ENCODE results near the gene AP4B1. TPM values are rescaled to one million over a fixed set of nuclear protein-coding genes. Genes with fewer than 3 reads are reported as not detected.
"Not testable (repeated sequence)": the region's sequence is repeated elsewhere in the genome, so short reads cannot be mapped to it uniquely, and the experiment has no call there.

The AP4B1 gene
- total and polyA plus RNA-seq, 3 donors from 2014 or later = 23.4 to 49.6 (median 28.2) TPM

GRCh38 chr1:113855630-113856400, 48.8 kb downstream of the AP4B1 start:
- no peaks in the 10 kb centered on the region for H3K36me3 ChIP-seq (ENCODE audit: low read depth, missing control alignments)
- intact Hi-C loops (cut with DNase I; ENCODE audit: low total_unique reads) = no loop called here
- no peaks in the 10 kb centered on the region for H3K27me3 ChIP-seq
- DNase-seq = no peak
- H3K9me3 ChIP-seq = no peaks in the 10 kb centered on the region
- 94 to 96% methylated on average over 4 of the region's 4 CpGs for WGBS, 2 donors
- TF ChIP-seq CTCF (IDR thresholded peaks at IDR 0.05) (no peak), POLR2A (IDR thresholded peaks at IDR 0.05) (no peak)
- H3K4me3 ChIP-seq = no peak overlapping the region
- H3K27ac ChIP-seq = no peak overlapping the region
- H3K4me1 ChIP-seq = no peaks in the 10 kb centered on the region

GRCh38 chr1:113854234-113854633, 50.4 kb downstream of the AP4B1 start:
- H3K27ac ChIP-seq = no peak overlapping the region
- no peaks in the 10 kb centered on the region for H3K36me3 ChIP-seq (ENCODE audit: low read depth, missing control alignments)
- intact Hi-C loops (cut with DNase I; ENCODE audit: low total_unique reads) = no loop called here
- no peak overlapping the region for H3K4me3 ChIP-seq
- 92 to 95% methylated on average over 1 of the region's 1 CpG for WGBS, 2 donors
- no peaks in the 10 kb centered on the region for H3K4me1 ChIP-seq
- no peak for DNase-seq
- no peak for TF ChIP-seq CTCF (IDR thresholded peaks at IDR 0.05)
- H3K9me3 ChIP-seq = no peaks in the 10 kb centered on the region
- H3K27me3 ChIP-seq = no peaks in the 10 kb centered on the region

- H3K36me3 ChIP-seq (ENCODE audit: low read depth, missing control alignments); H3K27me3 ChIP-seq; H3K27ac ChIP-seq; H3K4me3 ChIP-seq; intact Hi-C loops (cut with DNase I; ENCODE audit: low total_unique reads); DNase-seq; H3K4me1 ChIP-seq; H3K9me3 ChIP-seq: not testable (repeated sequence)
- 76 to 78% methylated on average over 6 of the region's 6 CpGs for WGBS, 2 donors
Observed at GRCh38 chr1:113852694-113853093, 51.9 kb downstream of the AP4B1 start.

- H3K4me1 ChIP-seq = no peaks in the 10 kb centered on the region
- H3K4me3 ChIP-seq = no peak overlapping the region
- TF ChIP-seq CTCF (IDR thresholded peaks at IDR 0.05) = no peak
- TF ChIP-seq POLR2A (IDR thresholded peaks at IDR 0.05) = no peak
- WGBS, 2 donors = 71 to 77% methylated on average over 3 of the region's 3 CpGs
- no peaks in the 10 kb centered on the region for H3K36me3 ChIP-seq (ENCODE audit: low read depth, missing control alignments)
- no peak for DNase-seq
- H3K27ac ChIP-seq = no peak overlapping the region
- no peaks in the 10 kb centered on the region for H3K27me3 ChIP-seq
- H3K9me3 ChIP-seq = no peaks in the 10 kb centered on the region
- intact Hi-C loops (cut with DNase I; ENCODE audit: low total_unique reads) = no loop called here
Observed at GRCh38 chr1:113850127-113850796, 54.3 kb downstream of the AP4B1 start.

GRCh38 chr1:113849072-113849471, 55.5 kb downstream of the AP4B1 start:
- no peaks in the 10 kb centered on the region for H3K27me3 ChIP-seq
- intact Hi-C loops (cut with DNase I; ENCODE audit: low total_unique reads) = no loop called here
- DNase-seq = no peak
- TF ChIP-seq POLR2A (IDR thresholded peaks at IDR 0.05) (no peak), CTCF (IDR thresholded peaks at IDR 0.05) (no peak)
- no peaks in the 10 kb centered on the region for H3K4me1 ChIP-seq
- no peak overlapping the region for H3K27ac ChIP-seq
- H3K9me3 ChIP-seq = no peaks in the 10 kb centered on the region
- H3K4me3 ChIP-seq = no peak overlapping the region
- no peaks in the 10 kb centered on the region for H3K36me3 ChIP-seq (ENCODE audit: low read depth, missing control alignments)
